ENCODE measurements around the gene CHI3L2. TPM values are rescaled to one million over a fixed set of nuclear protein-coding genes. Genes with fewer than 3 reads are reported as not detected.

The CHI3L2 gene
- polyA plus RNA-seq, 1 donor from 2014 or later = not detected

DNA sequence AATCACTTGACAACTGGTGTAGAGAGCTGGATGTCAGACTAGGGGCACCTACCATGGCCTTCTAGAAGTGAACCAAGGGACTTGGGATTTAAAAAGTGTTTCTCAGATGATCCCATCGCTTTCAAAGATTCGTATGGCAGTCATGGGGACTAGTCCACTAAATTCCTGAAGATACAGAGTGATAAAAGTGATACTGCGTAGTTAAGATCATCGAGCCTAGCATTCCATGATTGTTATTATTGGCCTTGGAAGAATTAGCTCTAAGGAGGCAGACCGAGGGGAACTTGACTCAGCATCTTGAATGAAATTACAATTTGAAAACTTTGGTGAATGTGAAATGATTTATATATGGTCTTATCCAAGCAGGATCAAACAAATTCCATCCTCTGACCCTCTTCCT is 61.9 kb downstream of the CHI3L2 start:
- Histone ChIP-seq H3K9ac (ENCODE audit: low read length) (no peak overlapping the region), H3K36me3 (ENCODE audit: insufficient read depth, low read length) (no peaks in the 10 kb centered on the region), H3K4me3 (ENCODE audit: low read length) (no peak overlapping the region), H3K9me3 (ENCODE audit: low read length) (no peaks in the 10 kb centered on the region), H3F3A (ENCODE audit: insufficient read depth, low read length, poor library complexity, severe bottlenecking) (no peaks in the 10 kb centered on the region), H4K20me1 (ENCODE audit: insufficient read depth) (no peaks in the 10 kb centered on the region), H3K27me3 (ENCODE audit: insufficient read depth, low read depth, low read length) (no peaks in the 10 kb centered on the region), H3K27ac (ENCODE audit: low read length) (no peak overlapping the region), H2AFZ (ENCODE audit: low read depth, low read length) (no peak overlapping the region), H3K79me2 (replicated peaks; ENCODE audit: insufficient read depth, low read length) (no peaks in the 10 kb centered on the region), H3K4me2 (ENCODE audit: low read length) (no peak overlapping the region), H3K9me2 (ENCODE audit: insufficient read depth, low read length) (no peaks in the 10 kb centered on the region)
- TF ChIP-seq MXI1 (conservative IDR thresholded peaks at IDR 0.05; ENCODE audit: poor library complexity, severe bottlenecking) (no peak), SMC3 (conservative IDR thresholded peaks at IDR 0.05; ENCODE audit: poor library complexity) (no peak), TAF1 (IDR thresholded peaks at IDR 0.05; ENCODE audit: low read depth) (no peak), EZH2 (IDR thresholded peaks at IDR 0.05; ENCODE audit: borderline replicate concordance, insufficient read depth, low read length, poor library complexity, severe bottlenecking) (no peak), POLR2AphosphoS5 (IDR thresholded peaks at IDR 0.05) (no peak), RAD21 (conservative IDR thresholded peaks at IDR 0.05) (no peak), EP300 (conservative IDR thresholded peaks at IDR 0.05; ENCODE audit: poor library complexity, severe bottlenecking) (no peak)
- TF ChIP-seq, protein P1, sequence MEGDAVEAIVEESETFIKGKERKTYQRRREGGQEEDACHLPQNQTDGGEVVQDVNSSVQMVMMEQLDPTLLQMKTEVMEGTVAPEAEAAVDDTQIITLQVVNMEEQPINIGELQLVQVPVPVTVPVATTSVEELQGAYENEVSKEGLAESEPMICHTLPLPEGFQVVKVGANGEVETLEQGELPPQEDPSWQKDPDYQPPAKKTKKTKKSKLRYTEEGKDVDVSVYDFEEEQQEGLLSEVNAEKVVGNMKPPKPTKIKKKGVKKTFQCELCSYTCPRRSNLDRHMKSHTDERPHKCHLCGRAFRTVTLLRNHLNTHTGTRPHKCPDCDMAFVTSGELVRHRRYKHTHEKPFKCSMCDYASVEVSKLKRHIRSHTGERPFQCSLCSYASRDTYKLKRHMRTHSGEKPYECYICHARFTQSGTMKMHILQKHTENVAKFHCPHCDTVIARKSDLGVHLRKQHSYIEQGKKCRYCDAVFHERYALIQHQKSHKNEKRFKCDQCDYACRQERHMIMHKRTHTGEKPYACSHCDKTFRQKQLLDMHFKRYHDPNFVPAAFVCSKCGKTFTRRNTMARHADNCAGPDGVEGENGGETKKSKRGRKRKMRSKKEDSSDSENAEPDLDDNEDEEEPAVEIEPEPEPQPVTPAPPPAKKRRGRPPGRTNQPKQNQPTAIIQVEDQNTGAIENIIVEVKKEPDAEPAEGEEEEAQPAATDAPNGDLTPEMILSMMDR (IDR thresholded peaks at IDR 0.05; ENCODE audit: poor library complexity, severe bottlenecking) = no peak
- TF ChIP-seq, protein P2, sequence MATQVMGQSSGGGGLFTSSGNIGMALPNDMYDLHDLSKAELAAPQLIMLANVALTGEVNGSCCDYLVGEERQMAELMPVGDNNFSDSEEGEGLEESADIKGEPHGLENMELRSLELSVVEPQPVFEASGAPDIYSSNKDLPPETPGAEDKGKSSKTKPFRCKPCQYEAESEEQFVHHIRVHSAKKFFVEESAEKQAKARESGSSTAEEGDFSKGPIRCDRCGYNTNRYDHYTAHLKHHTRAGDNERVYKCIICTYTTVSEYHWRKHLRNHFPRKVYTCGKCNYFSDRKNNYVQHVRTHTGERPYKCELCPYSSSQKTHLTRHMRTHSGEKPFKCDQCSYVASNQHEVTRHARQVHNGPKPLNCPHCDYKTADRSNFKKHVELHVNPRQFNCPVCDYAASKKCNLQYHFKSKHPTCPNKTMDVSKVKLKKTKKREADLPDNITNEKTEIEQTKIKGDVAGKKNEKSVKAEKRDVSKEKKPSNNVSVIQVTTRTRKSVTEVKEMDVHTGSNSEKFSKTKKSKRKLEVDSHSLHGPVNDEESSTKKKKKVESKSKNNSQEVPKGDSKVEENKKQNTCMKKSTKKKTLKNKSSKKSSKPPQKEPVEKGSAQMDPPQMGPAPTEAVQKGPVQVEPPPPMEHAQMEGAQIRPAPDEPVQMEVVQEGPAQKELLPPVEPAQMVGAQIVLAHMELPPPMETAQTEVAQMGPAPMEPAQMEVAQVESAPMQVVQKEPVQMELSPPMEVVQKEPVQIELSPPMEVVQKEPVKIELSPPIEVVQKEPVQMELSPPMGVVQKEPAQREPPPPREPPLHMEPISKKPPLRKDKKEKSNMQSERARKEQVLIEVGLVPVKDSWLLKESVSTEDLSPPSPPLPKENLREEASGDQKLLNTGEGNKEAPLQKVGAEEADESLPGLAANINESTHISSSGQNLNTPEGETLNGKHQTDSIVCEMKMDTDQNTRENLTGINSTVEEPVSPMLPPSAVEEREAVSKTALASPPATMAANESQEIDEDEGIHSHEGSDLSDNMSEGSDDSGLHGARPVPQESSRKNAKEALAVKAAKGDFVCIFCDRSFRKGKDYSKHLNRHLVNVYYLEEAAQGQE (IDR thresholded peaks at IDR 0.05; ENCODE audit: borderline replicate concordance) = no peak

DNA sequence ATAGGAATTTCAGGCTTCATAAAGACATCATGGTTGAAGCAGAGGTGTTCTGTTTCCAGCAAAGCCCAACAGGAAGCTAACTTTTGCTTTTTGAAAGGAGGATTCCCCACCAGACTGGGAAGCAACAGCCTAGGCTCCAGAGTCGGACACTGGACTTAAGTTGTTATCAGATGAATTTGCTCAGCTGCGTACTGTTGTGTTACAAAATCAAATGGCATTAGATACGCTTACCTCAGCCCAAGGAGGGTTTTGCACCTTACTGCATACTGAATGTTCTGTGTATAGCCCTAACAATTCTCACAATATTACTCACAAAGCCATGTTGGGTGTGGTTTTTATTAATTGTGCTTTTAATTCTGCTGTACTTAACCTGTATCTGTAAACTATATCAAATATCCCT is 62.6 kb downstream of the CHI3L2 start:
- Histone ChIP-seq H3K79me2 (replicated peaks; ENCODE audit: insufficient read depth, low read length) (no peaks in the 10 kb centered on the region), H3F3A (ENCODE audit: insufficient read depth, low read length, poor library complexity, severe bottlenecking) (no peaks in the 10 kb centered on the region), H3K27ac (ENCODE audit: low read length) (no peak overlapping the region), H3K27me3 (ENCODE audit: insufficient read depth, low read depth, low read length) (no peaks in the 10 kb centered on the region), H3K4me3 (ENCODE audit: low read length) (no peak overlapping the region), H2AFZ (ENCODE audit: low read depth, low read length) (no peak overlapping the region), H3K9me3 (ENCODE audit: low read length) (no peaks in the 10 kb centered on the region), H3K9me2 (ENCODE audit: insufficient read depth, low read length) (no peaks in the 10 kb centered on the region), H3K36me3 (ENCODE audit: insufficient read depth, low read length) (no peaks in the 10 kb centered on the region), H3K9ac (ENCODE audit: low read length) (no peak overlapping the region), H3K4me2 (ENCODE audit: low read length) (no peak overlapping the region), H4K20me1 (ENCODE audit: insufficient read depth) (no peaks in the 10 kb centered on the region)
- no peak for TF ChIP-seq RAD21 (conservative IDR thresholded peaks at IDR 0.05)
- TF ChIP-seq, protein P2 (IDR thresholded peaks at IDR 0.05; ENCODE audit: borderline replicate concordance) = no peak
- no peak for TF ChIP-seq MXI1 (conservative IDR thresholded peaks at IDR 0.05; ENCODE audit: poor library complexity, severe bottlenecking)
- no peak for TF ChIP-seq SMC3 (conservative IDR thresholded peaks at IDR 0.05; ENCODE audit: poor library complexity)
- no peak for TF ChIP-seq POLR2AphosphoS5 (IDR thresholded peaks at IDR 0.05)
- no peak for TF ChIP-seq EP300 (conservative IDR thresholded peaks at IDR 0.05; ENCODE audit: poor library complexity, severe bottlenecking)
- TF ChIP-seq EZH2 (IDR thresholded peaks at IDR 0.05; ENCODE audit: borderline replicate concordance, insufficient read depth, low read length, poor library complexity, severe bottlenecking) = no peak
- TF ChIP-seq TAF1 (IDR thresholded peaks at IDR 0.05; ENCODE audit: low read depth) = no peak
- TF ChIP-seq, protein P1 (IDR thresholded peaks at IDR 0.05; ENCODE audit: poor library complexity, severe bottlenecking) = no peak
